GM12801 (cell line): ENCODE results near the gene ZMIZ2.

Experiments used
- TF ChIP-seq, protein P1 (sequence below): IDR thresholded peaks from one replicate; pipeline ENCODE4 v1.5.1; 2011; ENCODE audit warnings: control low read depth; ENCODE audit not compliant: insufficient read length; ENCODE audit errors: extremely low read depth

Gene ZMIZ2

GRCh38 chr7:44736896-44737295 lies 11.8 kb upstream of the ZMIZ2 start:
- TF ChIP-seq, protein P1, sequence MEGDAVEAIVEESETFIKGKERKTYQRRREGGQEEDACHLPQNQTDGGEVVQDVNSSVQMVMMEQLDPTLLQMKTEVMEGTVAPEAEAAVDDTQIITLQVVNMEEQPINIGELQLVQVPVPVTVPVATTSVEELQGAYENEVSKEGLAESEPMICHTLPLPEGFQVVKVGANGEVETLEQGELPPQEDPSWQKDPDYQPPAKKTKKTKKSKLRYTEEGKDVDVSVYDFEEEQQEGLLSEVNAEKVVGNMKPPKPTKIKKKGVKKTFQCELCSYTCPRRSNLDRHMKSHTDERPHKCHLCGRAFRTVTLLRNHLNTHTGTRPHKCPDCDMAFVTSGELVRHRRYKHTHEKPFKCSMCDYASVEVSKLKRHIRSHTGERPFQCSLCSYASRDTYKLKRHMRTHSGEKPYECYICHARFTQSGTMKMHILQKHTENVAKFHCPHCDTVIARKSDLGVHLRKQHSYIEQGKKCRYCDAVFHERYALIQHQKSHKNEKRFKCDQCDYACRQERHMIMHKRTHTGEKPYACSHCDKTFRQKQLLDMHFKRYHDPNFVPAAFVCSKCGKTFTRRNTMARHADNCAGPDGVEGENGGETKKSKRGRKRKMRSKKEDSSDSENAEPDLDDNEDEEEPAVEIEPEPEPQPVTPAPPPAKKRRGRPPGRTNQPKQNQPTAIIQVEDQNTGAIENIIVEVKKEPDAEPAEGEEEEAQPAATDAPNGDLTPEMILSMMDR: no peak

DNA sequence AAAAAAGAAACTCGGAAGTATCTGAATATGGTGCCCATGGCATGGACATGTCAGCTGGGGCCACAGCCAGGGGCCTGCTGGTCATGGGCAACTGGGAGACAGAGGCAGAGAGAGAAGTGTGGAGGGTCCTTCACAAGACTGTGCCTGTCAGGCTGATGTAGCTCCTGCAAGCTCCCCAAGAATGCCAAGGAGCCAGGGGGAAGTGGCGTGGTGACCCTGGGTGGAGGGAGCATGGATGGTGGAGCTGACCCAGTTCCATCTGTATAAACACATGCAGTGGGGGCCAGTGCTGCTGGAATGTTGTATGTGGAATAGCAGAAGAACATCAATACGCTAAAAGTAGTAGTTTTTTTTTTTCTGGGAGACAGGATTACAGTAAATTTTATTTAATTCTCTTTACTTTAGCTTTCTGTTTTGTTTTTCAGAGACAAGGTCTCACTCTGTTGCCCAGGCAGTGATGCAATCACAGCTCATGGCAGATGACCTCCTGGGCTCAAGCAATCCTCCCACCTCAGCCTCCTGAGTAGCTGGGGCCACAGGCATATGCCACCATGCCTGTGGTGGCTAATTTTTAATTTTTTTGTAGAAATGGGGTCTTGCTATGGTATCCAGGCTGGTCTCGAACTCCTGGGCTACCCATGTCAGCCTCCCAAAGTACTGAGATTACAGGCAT lies 10.5 kb upstream of the ZMIZ2 start:
- TF ChIP-seq, protein P1: no peak

- TF ChIP-seq, protein P1: no peak
Observed at GRCh38 chr7:44738876-44739665, 9.6 kb upstream of the ZMIZ2 start.

GRCh38 chr7:44740055-44740454 lies 8.6 kb upstream of the ZMIZ2 start:
- TF ChIP-seq, protein P1: no peak

DNA sequence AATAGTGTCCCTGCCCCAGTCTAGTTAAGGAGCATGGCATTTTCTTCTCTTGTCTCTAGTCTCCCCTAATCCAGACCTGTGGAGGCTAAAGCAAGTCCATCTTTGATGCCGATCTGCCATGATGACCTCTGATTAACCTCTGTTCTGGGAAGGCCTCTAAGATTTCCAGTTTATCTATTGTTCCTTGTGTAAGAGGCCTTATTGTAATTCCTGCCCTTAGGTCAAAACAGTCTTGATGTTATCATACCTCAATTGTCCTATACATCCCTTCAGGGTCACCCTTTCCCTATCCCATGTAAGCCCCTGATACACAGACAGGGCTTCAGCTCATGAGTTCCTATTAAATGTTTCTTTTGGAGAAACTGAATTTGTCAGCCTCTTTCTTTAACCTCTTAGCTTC lies 4.9 kb upstream of the ZMIZ2 start:
- TF ChIP-seq, protein P1: no peak

DNA sequence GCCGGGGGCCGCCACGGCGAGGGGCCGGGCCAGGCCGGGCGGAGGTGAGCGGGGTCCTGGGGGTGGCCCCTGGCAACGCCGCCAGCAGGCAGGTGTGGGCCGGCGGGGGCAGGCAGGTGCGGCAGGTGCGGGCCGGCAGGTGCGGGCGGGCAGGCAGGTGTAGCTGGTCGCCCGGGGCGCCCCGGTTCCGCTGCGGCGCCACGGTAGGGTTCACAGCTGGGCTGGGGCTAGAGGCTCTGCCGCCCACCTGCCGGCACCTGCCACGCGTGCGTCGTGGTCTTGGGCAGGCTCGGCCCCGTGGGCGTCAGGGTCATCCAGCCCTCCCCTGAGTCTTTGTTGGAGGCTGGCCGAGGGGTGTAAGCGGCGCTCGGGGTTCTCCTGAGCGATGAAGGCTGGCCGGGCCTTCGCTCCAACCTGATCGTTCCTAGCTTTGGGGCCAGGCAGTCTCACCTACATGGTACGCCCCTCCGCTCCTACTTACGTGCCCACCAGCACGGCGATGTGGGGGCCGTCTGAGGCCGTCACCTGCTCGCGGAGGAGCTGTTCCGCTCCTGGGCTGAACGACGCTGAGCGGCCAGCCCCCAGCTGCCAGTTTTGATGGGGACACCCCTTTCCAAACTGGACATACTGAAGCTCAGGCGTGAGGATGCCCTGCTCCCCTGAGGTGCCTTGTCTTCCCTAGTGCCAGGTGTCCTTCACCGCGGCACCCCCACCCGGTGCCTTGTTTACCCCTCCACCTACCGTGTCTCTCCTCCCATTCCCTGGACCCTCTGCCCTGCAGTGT lies 493 bp downstream of the ZMIZ2 start:
- TF ChIP-seq, protein P1: no peak

- TF ChIP-seq, protein P1: no peak
Observed at GRCh38 chr7:44749992-44750391, 1.3 kb downstream of the ZMIZ2 start.
